EH (cell line): ENCODE data around the gene HTR3A.

Experiments used
- DNase-seq: peaks from one replicate; pipeline ENCODE4 v3.0.0-alpha.2; 2015; ENCODE audit warnings: low read depth

Gene HTR3A

GRCh38 chr11:113979431-113979830 lies 4.5 kb downstream of the HTR3A start:
- no peak for DNase-seq

GRCh38 chr11:113980785-113981184 lies 5.9 kb downstream of the HTR3A start:
- DNase-seq = no peak

DNA sequence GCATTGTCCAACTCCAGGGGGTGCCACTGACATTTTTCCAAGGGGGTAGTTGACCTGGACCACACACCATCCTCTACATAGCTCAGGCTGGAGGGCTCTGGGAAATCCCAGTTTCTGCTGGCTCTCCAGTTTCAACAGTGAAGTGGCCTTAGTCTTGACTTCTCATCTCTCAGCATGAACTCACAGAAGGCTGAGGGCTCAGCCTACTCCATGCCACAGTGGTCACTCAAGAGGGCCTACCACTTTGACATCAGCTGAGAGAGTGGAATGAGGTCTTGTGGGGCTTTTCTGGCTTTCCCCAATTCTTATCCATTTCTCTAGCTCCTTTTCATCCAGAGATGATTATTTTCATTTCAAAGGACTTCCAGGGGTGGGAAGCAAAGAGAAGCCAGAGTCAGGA lies 7.4 kb downstream of the HTR3A start:
- DNase-seq = no peak

DNA sequence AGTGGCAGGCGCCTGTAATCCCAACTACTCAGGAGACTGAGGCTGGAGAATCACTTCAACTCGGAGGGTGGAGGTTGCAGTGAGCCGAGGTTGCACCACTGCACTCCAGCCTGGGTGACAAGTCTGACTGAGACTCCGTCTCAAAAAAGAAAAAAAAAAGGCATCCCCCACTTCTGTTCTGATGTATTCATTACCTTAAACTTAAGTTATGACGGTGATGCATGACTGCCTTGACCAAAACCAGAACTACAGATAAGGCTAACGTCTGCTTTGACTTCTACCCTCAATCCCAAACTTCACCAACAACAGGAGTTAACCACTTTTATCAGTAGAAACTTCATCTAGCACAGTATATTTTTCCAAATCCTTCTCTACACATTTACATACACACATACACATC lies 9.9 kb downstream of the HTR3A start:
- DNase-seq = no peak

DNA sequence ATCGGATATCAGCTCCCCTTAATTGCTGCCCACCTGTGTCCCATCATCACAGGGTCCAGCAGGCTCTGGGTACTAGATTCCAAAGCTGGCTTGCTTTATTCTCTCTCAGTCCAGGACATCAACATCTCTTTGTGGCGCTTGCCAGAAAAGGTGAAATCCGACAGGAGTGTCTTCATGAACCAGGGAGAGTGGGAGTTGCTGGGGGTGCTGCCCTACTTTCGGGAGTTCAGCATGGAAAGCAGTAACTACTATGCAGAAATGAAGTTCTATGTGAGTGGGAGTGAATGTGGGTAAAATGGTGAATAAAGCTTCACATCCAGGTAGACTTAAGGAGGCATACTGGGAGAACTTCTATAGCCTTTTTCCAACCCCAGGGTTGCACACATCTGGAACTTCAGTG lies 11.0 kb downstream of the HTR3A start:
- DNase-seq = no peak

- no peak for DNase-seq
Observed at GRCh38 chr11:113986351-113987140, 11.6 kb downstream of the HTR3A start.

DNA sequence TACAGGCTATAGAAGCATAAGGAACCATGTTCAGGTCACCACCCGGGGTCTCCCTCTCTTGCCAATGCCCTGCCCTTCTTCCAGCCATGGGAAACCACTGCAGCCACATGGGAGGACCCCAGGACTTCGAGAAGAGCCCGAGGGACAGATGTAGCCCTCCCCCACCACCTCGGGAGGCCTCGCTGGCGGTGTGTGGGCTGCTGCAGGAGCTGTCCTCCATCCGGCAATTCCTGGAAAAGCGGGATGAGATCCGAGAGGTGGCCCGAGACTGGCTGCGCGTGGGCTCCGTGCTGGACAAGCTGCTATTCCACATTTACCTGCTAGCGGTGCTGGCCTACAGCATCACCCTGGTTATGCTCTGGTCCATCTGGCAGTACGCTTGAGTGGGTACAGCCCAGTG lies 14.5 kb downstream of the HTR3A start:
- no peak for DNase-seq

GRCh38 chr11:113989916-113990315 lies 15.0 kb downstream of the HTR3A start:
- no peak for DNase-seq

DNA sequence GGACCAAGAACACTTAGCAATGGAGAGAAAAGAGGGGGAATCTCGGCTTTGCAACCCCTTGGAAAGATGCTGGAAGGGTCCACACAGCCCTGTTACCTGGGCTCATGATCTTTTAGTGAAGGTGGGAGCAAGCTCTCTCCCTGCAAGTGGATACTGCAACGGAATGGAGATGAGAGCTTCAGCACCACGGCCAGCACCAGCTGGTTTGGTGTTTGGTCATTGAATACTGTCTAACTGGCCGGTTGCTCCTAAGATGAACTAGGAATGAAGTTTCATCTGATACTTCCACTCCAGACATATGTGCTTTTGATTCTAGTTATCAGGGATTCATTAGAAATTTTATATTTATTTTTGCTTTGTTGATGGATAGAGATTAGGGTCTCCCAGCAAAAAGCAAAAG lies 16.3 kb downstream of the HTR3A start:
- peak; percentile 43 for DNase-seq

GRCh38 chr11:113991718-113992458 lies 17.0 kb downstream of the HTR3A start:
- peak; percentile 31 for DNase-seq

GRCh38 chr11:113992459-113993110 lies 17.7 kb downstream of the HTR3A start:
- DNase-seq = no peak

- peak; percentile 4 for DNase-seq
Observed at GRCh38 chr11:113994077-113994954, 19.4 kb downstream of the HTR3A start.

GRCh38 chr11:113997473-113997872 lies 22.6 kb downstream of the HTR3A start:
- DNase-seq = no peak

GRCh38 chr11:113998574-113998973 lies 23.7 kb downstream of the HTR3A start:
- DNase-seq = no peak

GRCh38 chr11:114000526-114000925 lies 25.6 kb downstream of the HTR3A start:
- no peak for DNase-seq

DNA sequence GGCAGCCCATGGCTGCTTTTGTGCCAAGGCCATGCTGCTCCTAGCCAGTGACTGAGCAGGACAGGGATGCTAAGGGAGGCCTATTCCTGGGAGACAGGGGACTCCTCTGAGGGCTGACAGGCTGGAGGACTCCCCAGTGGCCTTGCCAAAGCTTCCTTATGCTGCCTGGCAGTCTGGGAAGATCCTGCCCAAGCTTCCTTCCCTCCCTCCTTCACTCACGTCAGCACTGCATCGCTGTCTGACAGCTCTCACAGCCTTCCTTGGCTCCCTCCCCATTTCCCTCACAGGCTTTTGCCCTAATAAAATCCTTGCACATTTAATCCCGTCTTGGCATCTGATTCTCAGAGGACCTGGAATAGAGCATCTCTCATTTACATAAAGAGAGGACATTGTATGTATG lies 26.5 kb downstream of the HTR3A start:
- DNase-seq = no peak

GRCh38 chr11:114008331-114008730 lies 33.4 kb downstream of the HTR3A start:
- DNase-seq = no peak

DNA sequence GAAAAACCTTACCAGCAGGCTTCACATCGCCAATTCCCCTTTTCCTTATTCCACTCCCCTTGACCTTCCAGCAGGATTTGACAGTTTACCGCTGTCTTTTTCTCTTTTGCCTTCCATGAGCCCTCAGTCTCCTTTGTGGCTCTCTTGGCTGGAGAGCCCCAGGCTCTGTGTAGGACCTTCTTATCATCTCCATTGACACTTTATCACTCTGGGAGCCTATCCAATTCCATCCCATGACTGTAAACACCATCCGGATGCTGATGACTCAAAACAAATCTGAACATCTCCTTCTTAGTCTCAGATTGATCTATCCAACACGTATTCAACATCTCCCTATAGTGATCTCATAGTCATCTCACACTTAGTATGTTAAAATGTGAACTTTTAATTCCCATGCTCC lies 36.0 kb downstream of the HTR3A start:
- DNase-seq = no peak

DNA sequence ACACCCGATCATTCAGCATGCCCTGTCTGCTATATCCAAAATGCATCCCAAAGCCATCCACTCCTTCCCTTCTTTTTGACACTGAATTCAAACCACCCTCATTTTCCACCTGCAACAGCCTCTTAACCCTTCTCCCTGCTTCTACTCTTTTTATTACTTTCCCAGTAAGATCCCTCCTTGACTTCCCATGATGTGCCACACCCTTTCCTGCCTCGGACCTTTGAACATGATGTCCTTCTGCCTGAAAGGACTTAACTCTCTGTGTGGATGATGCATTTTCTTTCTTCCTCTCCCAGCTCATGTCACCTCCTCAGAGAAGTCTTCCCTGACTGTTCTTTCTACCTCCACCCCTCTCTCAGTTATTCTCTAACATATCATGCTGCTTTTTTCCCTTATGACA lies 36.5 kb downstream of the HTR3A start:
- DNase-seq = no peak

DNA sequence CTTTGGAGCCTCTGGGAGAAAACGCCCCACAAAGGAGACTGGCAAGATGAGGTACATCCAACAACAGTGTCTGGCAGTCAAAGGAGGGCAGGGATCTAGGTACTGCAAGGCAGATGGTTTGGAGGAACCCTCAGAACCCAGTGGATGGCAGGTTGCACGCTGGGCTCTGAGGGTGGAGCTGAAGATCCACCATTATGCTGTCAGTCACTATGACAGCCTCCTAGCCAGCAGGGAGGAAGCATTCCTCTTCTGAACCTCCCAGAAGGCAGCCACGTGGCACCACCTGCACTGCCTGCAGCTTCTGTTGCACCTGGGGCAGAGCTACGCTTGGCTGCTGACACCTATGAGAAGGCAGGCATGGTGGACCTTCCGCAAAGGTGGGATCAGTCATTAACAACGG lies 40.2 kb downstream of the HTR3A start:
- no peak for DNase-seq

DNA sequence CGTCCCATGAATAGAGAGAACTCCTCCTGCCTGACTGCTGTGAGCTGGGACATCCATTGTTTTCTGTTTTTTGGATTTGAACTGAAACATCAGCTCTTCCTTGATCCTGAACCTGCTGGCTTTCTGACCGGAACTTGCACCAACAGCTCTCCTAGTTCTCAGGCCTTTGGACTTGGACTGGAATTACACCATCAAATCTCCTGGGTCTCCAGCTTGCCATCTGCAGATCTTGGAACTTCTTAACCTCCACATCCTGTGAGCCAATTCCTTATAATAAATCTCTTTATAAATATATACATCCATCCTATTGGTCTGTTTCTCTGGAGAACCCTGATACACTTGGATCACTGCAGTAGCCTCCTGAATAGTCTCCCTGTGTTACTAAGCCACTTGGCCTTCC lies 42.1 kb downstream of the HTR3A start:
- DNase-seq = no peak

DNA sequence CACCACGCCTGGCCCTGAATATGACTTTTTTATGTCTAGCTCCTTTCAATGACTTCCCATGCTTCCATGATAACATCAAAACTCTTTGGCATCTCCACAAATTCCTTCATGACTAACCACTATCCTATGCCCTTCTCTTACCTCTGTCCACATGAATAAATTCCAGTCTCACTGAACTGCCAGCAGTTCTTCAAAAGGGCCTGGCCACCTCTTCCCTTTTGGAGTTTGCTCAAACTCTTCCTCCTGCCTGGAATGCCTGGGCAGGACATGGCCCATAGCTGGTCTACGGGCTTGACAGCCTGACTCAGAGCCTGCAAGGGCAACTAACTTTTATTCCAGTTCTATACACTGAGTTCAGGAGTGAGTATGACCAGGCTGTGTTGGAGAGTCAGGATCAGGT lies 42.8 kb downstream of the HTR3A start:
- DNase-seq = peak; percentile 42
